HepG2 (cell line): Measurements from ENCODE around the gene MS4A10. TPM values are rescaled to one million over a fixed set of nuclear protein-coding genes. Genes with fewer than 3 reads are reported as not detected.

Source experiments
- DMTF1 ChIP-seq: sonication (generic); formaldehyde crosslinking; IDR thresholded peaks from 2 replicates; pipeline ENCODE4 v1.4.0; 2020; ENCODE audit warnings: mild to moderate bottlenecking, missing genetic modification reagents
- FOXO4 ChIP-seq: sonication (generic); formaldehyde crosslinking; conservative IDR thresholded peaks from 2 replicates; pipeline ENCODE4 v1.8.1; 2023; ENCODE audit warnings: missing genetic modification reagents
- SKIL ChIP-seq: sonication (generic); formaldehyde crosslinking; IDR thresholded peaks from 2 replicates; pipeline ENCODE4 v1.8.0; 2022; ENCODE audit warnings: missing genetic modification reagents, mild to moderate bottlenecking, moderate library complexity, borderline replicate concordance
- ZNF235 ChIP-seq: sonication (generic); formaldehyde crosslinking; IDR thresholded peaks from 2 replicates; pipeline ENCODE4 v1.8.1; 2023; ENCODE audit warnings: mild to moderate bottlenecking, missing genetic modification reagents, borderline replicate concordance
- ZNF256 ChIP-seq: sonication (generic); formaldehyde crosslinking; conservative IDR thresholded peaks from 2 replicates; pipeline ENCODE4 v1.4.0; 2020; ENCODE audit warnings: missing genetic modification reagents
- ZNF260 ChIP-seq: sonication (generic); formaldehyde crosslinking; IDR thresholded peaks from 2 replicates; pipeline ENCODE4 v1.4.0; 2020; ENCODE audit warnings: missing genetic modification reagents, low read depth, mild to moderate bottlenecking, borderline replicate concordance
- ZNF503 ChIP-seq: sonication (generic); formaldehyde crosslinking; IDR thresholded peaks from 2 replicates; pipeline ENCODE4 v1.4.0; 2020; ENCODE audit warnings: missing genetic modification reagents
- ZSCAN21 ChIP-seq: sonication (generic); formaldehyde crosslinking; IDR thresholded peaks from 2 replicates; pipeline ENCODE4 v1.8.0; 2022; ENCODE audit warnings: mild to moderate bottlenecking, missing genetic modification reagents, moderate library complexity, borderline replicate concordance
- polyA plus RNA-seq, 8 experiments: library from polyadenylated mRNA; depleted of rRNA in 3 of 8; stranded (reverse) in 7 of 8; unstranded in 1 of 8; fragments of >200 nt; fragmentation: Illumina TruSeq in 4 of 8; extraction: Trizol in 4 of 8; gene quantifications; 2 replicates each; pipeline versions ENCODE4 v1.2.1 to v1.2.3, GENCODE V29; 2011 to 2016; ENCODE audit warnings: low read depth in 4 of 8, missing spikeins in 1 of 8, mixed read lengths in 1 of 8; ENCODE audit not compliant: insufficient read depth in 1 of 8
- total RNA-seq, 5 experiments: library from RNA; depleted of rRNA; stranded (reverse); fragments of >200 nt; fragmentation: Illumina TruSeq; extraction: Trizol; gene quantifications; 2 replicates each; pipeline ENCODE4 v1.2.3, GENCODE V29; 2016; ENCODE audit warnings: low read depth in 1 of 5

Gene MS4A10
- total and polyA plus RNA-seq, 2 of the 13 experiments (the other 11 are each of a cell fraction or from before 2014, with no cell fraction given), result not detected

- no peak for TF ChIP-seq ZNF503 (CRISPR knock-in tag)
- TF ChIP-seq ZNF256 (CRISPR knock-in tag), result no peak
- TF ChIP-seq ZNF235, result no peak
- no peak for TF ChIP-seq SKIL (CRISPR knock-in tag)
- TF ChIP-seq FOXO4, result no peak
- TF ChIP-seq ZSCAN21, result no peak
- TF ChIP-seq DMTF1 (CRISPR knock-in tag), result no peak
- TF ChIP-seq ZNF260 (CRISPR knock-in tag), result no peak
Measured at GRCh38 chr11:60792521-60792920, 7.4 kb downstream of the MS4A10 start (continued).
